SK-N-MC (cell line): ENCODE results near the gene CERS2.

ENCODE experiments used
- DNase-seq: peaks from one replicate; pipeline ENCODE4 v3.0.0-alpha.2; 2011; ENCODE audit warnings: low read depth, low spot score
- H3K27ac ChIP-seq: fragments of 200-600 bp; sonication (generic); 2 replicates; pipeline ENCODE4 v1.5.1; 2016; ENCODE audit warnings: mixed run types
- H3K36me3 ChIP-seq: fragments of 200-600 bp; sonication (generic); 2 replicates; pipeline ENCODE4 v1.6.1; 2017; ENCODE audit warnings: antibody characterized with exemption, low read length, mixed read lengths; ENCODE audit not compliant: insufficient read depth
- H3K4me3 ChIP-seq: fragments of 200-600 bp; sonication (generic); 2 replicates; pipeline ENCODE4 v1.5.1; 2016
- H3K9ac ChIP-seq: fragments of 200-600 bp; sonication (generic); 2 replicates; pipeline ENCODE4 v1.8.0; 2017; ENCODE audit warnings: mixed run types, mixed read lengths; ENCODE audit not compliant: insufficient read length
- H3K9me3 ChIP-seq: fragments of 200-600 bp; sonication (generic); 2 replicates; pipeline ENCODE4 v1.6.1; 2017; ENCODE audit warnings: low read depth, mild to moderate bottlenecking, antibody characterized with exemption, low read length, moderate library complexity, mixed read lengths
- EZH2 ChIP-seq: fragments of 200-600 bp; sonication (generic); IDR thresholded peaks from one replicate; pipeline ENCODE4 v1.6.1; 2017; ENCODE audit warnings: antibody characterized with exemption
- FOXP2 ChIP-seq: optimal IDR thresholded peaks from 2 replicates; pipeline ENCODE3; 2011; ENCODE audit warnings: mild to moderate bottlenecking, moderate library complexity; ENCODE audit not compliant: insufficient read depth; ENCODE audit errors: extremely low read length, control extremely low read depth
- POLR2AphosphoS5 ChIP-seq: IDR thresholded peaks from 2 replicates; pipeline ENCODE4 v1.6.1; 2012; ENCODE audit warnings: mild to moderate bottlenecking, low read depth, low read length, borderline replicate concordance

The CERS2 gene

GRCh38 chr1:150966011-150966410 is 8.6 kb downstream of the CERS2 start:
- Histone ChIP-seq H3K9ac (no peak overlapping the region), H3K9me3 (no peaks in the 10 kb centered on the region), H3K27ac (no peak overlapping the region), H3K4me3 (no peak overlapping the region), H3K36me3 (peaks cover 73% of the 10 kb centered on the region)
- no peak for DNase-seq
- TF ChIP-seq FOXP2 (no peak), EZH2 (no peak), POLR2AphosphoS5 (no peak)

GRCh38 chr1:150965605-150966004 is 9.0 kb downstream of the CERS2 start:
- Histone ChIP-seq H3K9ac (no peak overlapping the region), H3K36me3 (peaks cover 77% of the 10 kb centered on the region), H3K9me3 (no peaks in the 10 kb centered on the region), H3K4me3 (no peak overlapping the region), H3K27ac (0 out of 2 replicates have a peak overlapping the region, but pooled peaks have one; percentile 25)
- no peak for DNase-seq
- TF ChIP-seq FOXP2 (no peak), POLR2AphosphoS5 (no peak), EZH2 (no peak)

- Histone ChIP-seq H3K27ac (no peak overlapping the region), H3K9ac (no peak overlapping the region)
These were observed 10.5 kb downstream of the CERS2 start for GRCh38 chr1:150964164-150964489.

DNA sequence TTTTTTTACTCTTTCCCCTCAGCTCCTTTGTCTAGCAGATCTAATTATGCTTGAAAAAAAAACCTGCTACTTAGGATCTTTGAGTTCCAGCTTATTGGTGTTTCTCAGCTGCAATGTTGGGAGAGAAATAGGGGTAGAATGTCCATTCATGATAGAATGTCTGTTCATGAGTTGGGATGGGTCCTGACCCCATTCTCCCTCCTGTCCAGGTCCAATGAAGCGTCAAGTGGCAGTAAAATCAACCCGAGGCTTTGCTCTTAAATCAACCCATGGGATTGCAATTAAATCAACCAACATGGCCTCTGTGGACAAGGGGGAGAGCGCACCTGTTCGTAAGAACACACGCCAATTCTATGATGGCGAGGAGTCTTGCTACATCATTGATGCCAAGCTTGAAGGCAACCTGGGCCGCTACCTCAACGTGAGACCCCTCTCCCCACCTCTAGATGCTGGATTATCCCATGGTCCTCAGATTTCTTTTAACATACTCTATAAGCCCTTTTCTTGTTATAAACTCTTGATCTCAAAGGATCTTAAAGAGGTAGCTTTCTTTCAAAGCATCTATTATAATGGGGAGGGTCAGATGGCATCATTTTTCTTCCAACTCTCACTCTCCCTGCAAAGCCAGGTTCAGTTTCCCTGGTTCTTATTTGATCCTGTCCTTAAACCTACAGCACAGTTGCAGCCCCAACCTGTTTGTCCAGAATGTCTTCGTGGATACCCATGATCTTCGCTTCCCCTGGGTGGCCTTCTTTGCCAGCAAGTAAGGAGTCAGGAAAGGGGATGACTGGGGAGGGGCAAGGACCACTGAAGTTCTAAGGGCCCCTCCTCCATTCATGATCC is 11.1 kb downstream of the CERS2 start:
- Histone ChIP-seq H3K4me3 (no peak overlapping the region), H3K36me3 (peaks cover 91% of the 10 kb centered on the region)

More at GRCh38 chr1:150964164-150964489, 10.5 kb downstream of the CERS2 start:
- H3K9me3 ChIP-seq: no peaks in the 10 kb centered on the region
- no peak for DNase-seq
- TF ChIP-seq FOXP2: no peak
- no peak for TF ChIP-seq EZH2
- TF ChIP-seq POLR2AphosphoS5: no peak
- no peak overlapping the region for H3K4me3 ChIP-seq
- H3K36me3 ChIP-seq: peaks cover 90% of the 10 kb centered on the region

GRCh38 chr1:150961756-150962155 is 12.9 kb downstream of the CERS2 start:
- no peak for DNase-seq
- Histone ChIP-seq H3K4me3 (no peak overlapping the region), H3K9ac (no peak overlapping the region), H3K36me3 (peaks cover 83% of the 10 kb centered on the region), H3K27ac (0 out of 2 replicates have a peak overlapping the region, but pooled peaks have one; percentile 36), H3K9me3 (no peaks in the 10 kb centered on the region)
- no peak for TF ChIP-seq EZH2
- TF ChIP-seq FOXP2: no peak
- TF ChIP-seq POLR2AphosphoS5: no peak

More for the DNA sequence above, 11.1 kb downstream of the CERS2 start:
- no peak overlapping the region for H3K27ac ChIP-seq
- no peak for TF ChIP-seq POLR2AphosphoS5
- TF ChIP-seq EZH2: no peak
- no peak for TF ChIP-seq FOXP2
- H3K9me3 ChIP-seq: no peaks in the 10 kb centered on the region
- no peak overlapping the region for H3K9ac ChIP-seq
- DNase-seq: no peak

DNA sequence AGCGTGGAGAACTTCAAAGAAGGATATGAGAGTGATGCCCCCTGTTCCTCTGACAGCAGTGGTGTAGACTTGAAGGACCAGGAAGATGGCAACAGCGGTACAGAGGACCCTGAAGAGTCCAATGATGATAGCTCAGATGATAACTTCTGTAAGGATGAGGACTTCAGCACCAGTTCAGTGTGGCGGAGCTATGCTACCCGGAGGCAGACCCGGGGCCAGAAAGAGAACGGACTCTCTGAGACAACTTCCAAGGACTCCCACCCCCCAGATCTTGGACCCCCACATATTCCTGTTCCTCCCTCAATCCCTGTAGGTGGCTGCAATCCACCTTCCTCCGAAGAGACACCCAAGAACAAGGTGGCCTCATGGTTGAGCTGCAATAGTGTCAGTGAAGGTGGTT is 14.0 kb downstream of the CERS2 start:
- Histone ChIP-seq H3K4me3 (no peak overlapping the region), H3K27ac (no peak overlapping the region), H3K9me3 (no peaks in the 10 kb centered on the region), H3K9ac (no peak overlapping the region), H3K36me3 (peaks cover 79% of the 10 kb centered on the region)
- DNase-seq: no peak
- TF ChIP-seq EZH2 (no peak), POLR2AphosphoS5 (no peak), FOXP2 (no peak)

DNA sequence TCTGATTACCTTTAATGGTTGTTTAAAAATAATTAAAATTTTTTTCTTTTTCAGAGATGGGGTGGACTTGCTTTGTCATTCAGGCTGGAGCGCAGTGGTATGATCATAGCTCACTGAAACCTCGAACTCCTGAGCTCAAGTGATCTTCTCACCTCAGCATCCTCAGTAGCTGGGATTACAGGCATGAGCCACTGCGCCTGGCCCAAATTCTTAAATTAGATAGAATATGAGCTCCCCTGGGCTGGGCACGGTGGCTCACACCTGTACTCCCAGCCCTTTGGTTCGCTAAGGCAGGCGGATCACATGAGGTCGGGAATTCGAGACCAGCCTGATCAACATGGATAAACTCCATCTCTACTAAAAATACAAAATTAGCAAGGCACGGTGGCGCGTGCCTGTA is 17.0 kb downstream of the CERS2 start:
- DNase-seq: no peak
- H3K9me3 ChIP-seq: no peaks in the 10 kb centered on the region
- H3K9ac ChIP-seq: no peak overlapping the region
- no peak overlapping the region for H3K27ac ChIP-seq
- no peak overlapping the region for H3K4me3 ChIP-seq
- H3K36me3 ChIP-seq: peaks cover 73% of the 10 kb centered on the region
- no peak for TF ChIP-seq POLR2AphosphoS5
- TF ChIP-seq FOXP2: no peak
- no peak for TF ChIP-seq EZH2

GRCh38 chr1:150955280-150955679 is 19.4 kb downstream of the CERS2 start:
- H3K9me3 ChIP-seq: no peaks in the 10 kb centered on the region
- no peak for DNase-seq
- TF ChIP-seq FOXP2 (no peak), POLR2AphosphoS5 (no peak), EZH2 (no peak)
- no peak overlapping the region; the same call in 1 of the 2 replicates for H3K27ac ChIP-seq
- H3K36me3 ChIP-seq: peaks cover 70% of the 10 kb centered on the region
- H3K4me3 ChIP-seq: no peak overlapping the region
- no peak overlapping the region for H3K9ac ChIP-seq

DNA sequence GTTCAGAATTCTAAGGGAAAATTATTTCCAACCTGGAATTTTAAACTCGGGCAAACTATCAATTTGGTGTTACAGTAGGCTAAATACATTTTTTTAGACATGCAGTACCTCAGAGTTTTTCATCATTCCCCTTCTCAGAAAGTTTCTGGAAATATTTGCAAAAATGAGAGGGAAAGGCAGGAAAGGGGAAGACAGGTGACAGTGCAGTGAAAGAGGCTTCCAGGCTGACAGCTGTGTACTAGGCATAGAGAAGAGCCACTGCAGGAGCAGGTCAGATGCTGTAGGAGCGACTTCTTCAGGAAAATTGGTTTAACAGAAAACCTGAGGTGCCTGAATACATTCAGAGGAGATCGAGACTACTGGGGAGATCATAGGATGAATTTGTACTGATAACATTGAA is 19.9 kb downstream of the CERS2 start:
- Histone ChIP-seq H3K9me3 (no peaks in the 10 kb centered on the region), H3K9ac (no peak overlapping the region), H3K36me3 (peaks cover 69% of the 10 kb centered on the region), H3K27ac (no peak overlapping the region; the same call in 1 of the 2 replicates), H3K4me3 (no peak overlapping the region)
- no peak for TF ChIP-seq EZH2
- no peak for TF ChIP-seq FOXP2
- no peak for TF ChIP-seq POLR2AphosphoS5
- no peak for DNase-seq
